ENCODE data around the gene COL21A1.

The COL21A1 gene

GRCh38 chr6:56235245-56235644 is 12.1 kb downstream of the COL21A1 start:
- no peak for DNase-seq
- ChIA-PET POLR2A (no interaction called here), CTCF (no interaction called here)
- Histone ChIP-seq H3K27ac (ENCODE audit: insufficient read depth in 1 of 2, low read depth in 1 of 2, low read length in 2 of 2, poor library complexity in 1 of 2, severe bottlenecking in 2 of 2) (no peak overlapping the region), H3K9me3 (ENCODE audit: control extremely low read depth in 1 of 5, control insufficient read depth in 4 of 5, insufficient read depth in 2 of 5, low read depth in 1 of 5, low read length in 4 of 5) (no peaks in the 10 kb centered on the region), H3K36me3 (ENCODE audit: control insufficient read depth in 4 of 4, insufficient read depth in 4 of 4, low read length in 3 of 4) (no peaks in the 10 kb centered on the region), H3K4me1 (ENCODE audit: control extremely low read depth in 1 of 4, control insufficient read depth in 4 of 4, insufficient read depth in 4 of 4, low read length in 3 of 4) (no peaks in the 10 kb centered on the region), H3K27me3 (replicated peaks in 2 of 5; ENCODE audit: control insufficient read depth in 4 of 5, insufficient read depth in 5 of 5, low read length in 4 of 5) (peaks cover 0 to 2% (median 0%) of the 10 kb centered on the region in 5 experiments), H3K4me3 (ENCODE audit: control insufficient read depth in 1 of 7, extremely low read depth in 1 of 7, insufficient read depth in 4 of 7, low read depth in 2 of 7, low read length in 6 of 7) (no peak overlapping the region)
- WGBS (ENCODE audit: insufficient coverage), result 100% methylated on average over 1 of the region's 1 CpG

- Histone ChIP-seq H3K36me3 (ENCODE audit: control insufficient read depth in 4 of 4, insufficient read depth in 4 of 4, low read length in 3 of 4) (no peaks in the 10 kb centered on the region), H3K27ac (ENCODE audit: insufficient read depth in 1 of 2, low read depth in 1 of 2, low read length in 2 of 2, poor library complexity in 1 of 2, severe bottlenecking in 2 of 2) (no peak overlapping the region), H3K9me3 (ENCODE audit: control extremely low read depth in 1 of 5, control insufficient read depth in 4 of 5, insufficient read depth in 2 of 5, low read depth in 1 of 5, low read length in 4 of 5) (no peaks in the 10 kb centered on the region), H3K27me3 (replicated peaks in 2 of 5; ENCODE audit: control insufficient read depth in 4 of 5, insufficient read depth in 5 of 5, low read length in 4 of 5) (no peaks in the 10 kb centered on the region), H3K4me1 (ENCODE audit: control extremely low read depth in 1 of 4, control insufficient read depth in 4 of 4, insufficient read depth in 4 of 4, low read length in 3 of 4) (no peaks in the 10 kb centered on the region), H3K4me3 (ENCODE audit: control insufficient read depth in 1 of 7, extremely low read depth in 1 of 7, insufficient read depth in 4 of 7, low read depth in 2 of 7, low read length in 6 of 7) (no peak overlapping the region)
- no peak for DNase-seq
- POLR2A ChIA-PET, result no interaction called here
- CTCF ChIA-PET, result interaction anchor here (1.6 kb wide), 1 partner anchor 11 kb away, joined by 5 read pairs; no protein-coding TSS in a partner anchor
- WGBS (ENCODE audit: insufficient coverage), result no CpG with 5 or more reads among the region's 2 CpGs
Observed at GRCh38 chr6:56232436-56232835, 14.9 kb downstream of the COL21A1 start.

DNA sequence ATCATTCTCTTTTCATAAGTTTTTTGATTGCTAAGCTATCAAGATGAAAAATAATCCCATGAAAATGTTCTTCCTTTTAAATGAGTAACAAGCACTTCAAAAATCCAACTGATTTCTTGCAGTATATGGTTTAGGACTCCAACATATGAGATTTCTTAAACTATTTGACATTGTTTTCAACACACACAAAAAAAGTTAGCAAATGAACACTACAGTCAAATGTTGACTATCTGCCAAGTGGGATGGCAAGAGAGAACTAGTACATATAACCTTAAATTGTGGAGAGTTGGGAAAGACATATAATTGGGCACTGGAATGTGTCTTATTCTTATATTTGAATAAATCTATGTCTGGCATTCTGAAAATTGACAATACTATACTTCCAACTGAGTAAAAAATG is 15.6 kb downstream of the COL21A1 start:
- DNase-seq, result no peak
- CTCF ChIA-PET, result interaction anchor here (1.2 kb wide), 1 partner anchor 10 kb away, joined by 3 read pairs; no protein-coding TSS in a partner anchor
- H3K27ac ChIP-seq (ENCODE audit: insufficient read depth in 1 of 2, low read depth in 1 of 2, low read length in 2 of 2, poor library complexity in 1 of 2, severe bottlenecking in 2 of 2), result no peak overlapping the region
- H3K27me3 ChIP-seq (replicated peaks in 2 of 5; ENCODE audit: control insufficient read depth in 4 of 5, insufficient read depth in 5 of 5, low read length in 4 of 5), result no peaks in the 10 kb centered on the region
- no peaks in the 10 kb centered on the region for H3K4me1 ChIP-seq (ENCODE audit: control extremely low read depth in 1 of 4, control insufficient read depth in 4 of 4, insufficient read depth in 4 of 4, low read length in 3 of 4)
- H3K9me3 ChIP-seq (ENCODE audit: control extremely low read depth in 1 of 5, control insufficient read depth in 4 of 5, insufficient read depth in 2 of 5, low read depth in 1 of 5, low read length in 4 of 5), result no peaks in the 10 kb centered on the region
- H3K36me3 ChIP-seq (ENCODE audit: control insufficient read depth in 4 of 4, insufficient read depth in 4 of 4, low read length in 3 of 4), result no peaks in the 10 kb centered on the region
- POLR2A ChIA-PET, result interaction anchor here (0.6 kb wide), 1 partner anchor 260 kb away, joined by 3 read pairs; no protein-coding TSS in a partner anchor
- H3K4me3 ChIP-seq (ENCODE audit: control insufficient read depth in 1 of 7, extremely low read depth in 1 of 7, insufficient read depth in 4 of 7, low read depth in 2 of 7, low read length in 6 of 7), result no peak overlapping the region

GRCh38 chr6:56230976-56231566 is 16.3 kb downstream of the COL21A1 start:
- H3K27me3 ChIP-seq (replicated peaks in 2 of 5; ENCODE audit: control insufficient read depth in 4 of 5, insufficient read depth in 5 of 5, low read length in 4 of 5), result no peaks in the 10 kb centered on the region
- no peak overlapping the region for H3K4me3 ChIP-seq (ENCODE audit: control insufficient read depth in 1 of 7, extremely low read depth in 1 of 7, insufficient read depth in 4 of 7, low read depth in 2 of 7, low read length in 6 of 7)
- H3K4me1 ChIP-seq (ENCODE audit: control extremely low read depth in 1 of 4, control insufficient read depth in 4 of 4, insufficient read depth in 4 of 4, low read length in 3 of 4), result no peaks in the 10 kb centered on the region
- ChIA-PET POLR2A (interaction anchor here (0.6 kb wide), 1 partner anchor 259 kb away, joined by 3 read pairs; no protein-coding TSS in a partner anchor), CTCF (interaction anchor here (1.2 kb wide), 1 partner anchor 11 kb away, joined by 3 read pairs; no protein-coding TSS in a partner anchor)
- H3K36me3 ChIP-seq (ENCODE audit: control insufficient read depth in 4 of 4, insufficient read depth in 4 of 4, low read length in 3 of 4), result no peaks in the 10 kb centered on the region
- no peaks in the 10 kb centered on the region for H3K9me3 ChIP-seq (ENCODE audit: control extremely low read depth in 1 of 5, control insufficient read depth in 4 of 5, insufficient read depth in 2 of 5, low read depth in 1 of 5, low read length in 4 of 5)
- H3K27ac ChIP-seq (ENCODE audit: insufficient read depth in 1 of 2, low read depth in 1 of 2, low read length in 2 of 2, poor library complexity in 1 of 2, severe bottlenecking in 2 of 2), result no peak overlapping the region
- no peak for DNase-seq
- 27% methylated on average over 2 of the region's 4 CpGs for WGBS (ENCODE audit: insufficient coverage)

GRCh38 chr6:56227071-56227879 is 20.1 kb downstream of the COL21A1 start:
- H3K27me3 ChIP-seq (replicated peaks in 2 of 5; ENCODE audit: control insufficient read depth in 4 of 5, insufficient read depth in 5 of 5, low read length in 4 of 5), result no peaks in the 10 kb centered on the region
- H3K9me3 ChIP-seq (ENCODE audit: control extremely low read depth in 1 of 5, control insufficient read depth in 4 of 5, insufficient read depth in 2 of 5, low read depth in 1 of 5, low read length in 4 of 5), result no peaks in the 10 kb centered on the region
- H3K4me3 ChIP-seq (ENCODE audit: control insufficient read depth in 1 of 7, extremely low read depth in 1 of 7, insufficient read depth in 4 of 7, low read depth in 2 of 7, low read length in 6 of 7), result no peak overlapping the region
- no peak overlapping the region for H3K27ac ChIP-seq (ENCODE audit: insufficient read depth in 1 of 2, low read depth in 1 of 2, low read length in 2 of 2, poor library complexity in 1 of 2, severe bottlenecking in 2 of 2)
- POLR2A ChIA-PET, result no interaction called here
- CTCF ChIA-PET, result no interaction called here
- no peaks in the 10 kb centered on the region for H3K4me1 ChIP-seq (ENCODE audit: control extremely low read depth in 1 of 4, control insufficient read depth in 4 of 4, insufficient read depth in 4 of 4, low read length in 3 of 4)
- no peaks in the 10 kb centered on the region for H3K36me3 ChIP-seq (ENCODE audit: control insufficient read depth in 4 of 4, insufficient read depth in 4 of 4, low read length in 3 of 4)
- 60% methylated on average over 1 of the region's 2 CpGs for WGBS (ENCODE audit: insufficient coverage)
- no peak for DNase-seq

DNA sequence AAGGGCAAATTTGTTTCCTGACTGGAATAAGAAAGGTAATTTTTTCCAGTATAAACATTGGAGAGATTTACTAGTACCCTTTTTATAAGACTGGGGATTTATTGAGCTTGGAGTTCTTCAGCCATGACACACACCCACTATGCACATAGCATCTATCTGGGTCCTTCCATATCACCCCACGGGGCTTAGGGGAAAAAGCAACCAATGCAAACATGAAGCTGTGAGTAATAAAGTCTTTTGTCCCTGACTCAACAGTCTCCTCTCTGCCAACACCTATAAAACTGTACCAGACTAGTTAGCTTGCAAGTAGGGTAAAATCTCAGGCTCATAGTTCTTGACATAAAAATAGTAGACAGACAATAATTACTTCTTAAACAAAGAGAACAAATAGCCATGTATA is 23.4 kb downstream of the COL21A1 start:
- Histone ChIP-seq H3K4me1 (ENCODE audit: control extremely low read depth in 1 of 4, control insufficient read depth in 4 of 4, insufficient read depth in 4 of 4, low read length in 3 of 4) (no peaks in the 10 kb centered on the region), H3K36me3 (ENCODE audit: control insufficient read depth in 4 of 4, insufficient read depth in 4 of 4, low read length in 3 of 4) (no peaks in the 10 kb centered on the region), H3K27me3 (replicated peaks in 2 of 5; ENCODE audit: control insufficient read depth in 4 of 5, insufficient read depth in 5 of 5, low read length in 4 of 5) (no peaks in the 10 kb centered on the region), H3K27ac (ENCODE audit: insufficient read depth in 1 of 2, low read depth in 1 of 2, low read length in 2 of 2, poor library complexity in 1 of 2, severe bottlenecking in 2 of 2) (no peak overlapping the region), H3K9me3 (ENCODE audit: control extremely low read depth in 1 of 5, control insufficient read depth in 4 of 5, insufficient read depth in 2 of 5, low read depth in 1 of 5, low read length in 4 of 5) (no peaks in the 10 kb centered on the region), H3K4me3 (ENCODE audit: control insufficient read depth in 1 of 7, extremely low read depth in 1 of 7, insufficient read depth in 4 of 7, low read depth in 2 of 7, low read length in 6 of 7) (no peak overlapping the region)
- no peak for DNase-seq
- ChIA-PET CTCF (no interaction called here), POLR2A (no interaction called here)
- no CpG with 5 or more reads among the region's 1 CpG for WGBS (ENCODE audit: insufficient coverage)

DNA sequence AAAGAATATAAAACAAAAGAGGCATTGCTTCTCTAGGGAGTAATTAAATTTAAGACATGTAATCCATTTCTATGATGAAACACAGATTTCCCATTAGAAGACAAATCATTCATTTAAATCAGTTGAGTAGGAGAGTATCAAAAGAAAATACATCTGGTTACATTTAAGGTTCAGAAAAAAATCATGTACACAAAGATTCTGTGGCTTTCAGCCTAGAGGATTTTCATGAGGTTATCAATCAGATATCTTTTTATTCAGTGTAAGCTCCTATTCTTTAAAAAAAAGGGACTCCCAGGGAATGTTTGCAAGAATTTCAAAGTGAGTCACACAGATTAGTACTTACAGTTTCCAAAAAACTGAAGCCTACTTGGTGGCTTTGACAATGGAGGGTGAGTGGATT is 24.9 kb downstream of the COL21A1 start:
- no peak overlapping the region for H3K27ac ChIP-seq (ENCODE audit: insufficient read depth in 1 of 2, low read depth in 1 of 2, low read length in 2 of 2, poor library complexity in 1 of 2, severe bottlenecking in 2 of 2)
- H3K4me3 ChIP-seq (ENCODE audit: control insufficient read depth in 1 of 7, extremely low read depth in 1 of 7, insufficient read depth in 4 of 7, low read depth in 2 of 7, low read length in 6 of 7), result no peak overlapping the region
- ChIA-PET POLR2A (no interaction called here), CTCF (no interaction called here)
- no peaks in the 10 kb centered on the region for H3K4me1 ChIP-seq (ENCODE audit: control extremely low read depth in 1 of 4, control insufficient read depth in 4 of 4, insufficient read depth in 4 of 4, low read length in 3 of 4)
- no peaks in the 10 kb centered on the region for H3K9me3 ChIP-seq (ENCODE audit: control extremely low read depth in 1 of 5, control insufficient read depth in 4 of 5, insufficient read depth in 2 of 5, low read depth in 1 of 5, low read length in 4 of 5)
- no peak for DNase-seq
- no peaks in the 10 kb centered on the region for H3K36me3 ChIP-seq (ENCODE audit: control insufficient read depth in 4 of 4, insufficient read depth in 4 of 4, low read length in 3 of 4)
- H3K27me3 ChIP-seq (replicated peaks in 2 of 5; ENCODE audit: control insufficient read depth in 4 of 5, insufficient read depth in 5 of 5, low read length in 4 of 5), result no peaks in the 10 kb centered on the region
